HG03439 (cell line): ENCODE measurements around the gene DIO1.

Source experiments
- ATAC-seq: cut with Tn5 transposase; IDR thresholded peaks from one replicate; pipeline ENCODE4 v1.9.1; 2021; ENCODE audit warnings: mild to moderate bottlenecking, moderate library complexity; ENCODE audit not compliant: unreplicated experiment

The DIO1 gene

GRCh38 chr1:53892911-53893310 is 1.1 kb upstream of the DIO1 start:
- no peak for ATAC-seq

GRCh38 chr1:53894644-53895043 is 657 bp downstream of the DIO1 start:
- ATAC-seq, result no peak

- no peak for ATAC-seq
These were observed 1.4 kb downstream of the DIO1 start for GRCh38 chr1:53895421-53895820.

GRCh38 chr1:53896635-53897229 is 2.7 kb downstream of the DIO1 start:
- ATAC-seq, result no peak

- ATAC-seq, result no peak
These were observed 5.2 kb downstream of the DIO1 start for GRCh38 chr1:53899206-53899628.

- no peak for ATAC-seq
These were observed 5.7 kb downstream of the DIO1 start for GRCh38 chr1:53899708-53900107.

GRCh38 chr1:53902235-53903138 is 8.5 kb downstream of the DIO1 start:
- no peak for ATAC-seq

- no peak for ATAC-seq
These were observed 11.5 kb downstream of the DIO1 start for GRCh38 chr1:53905509-53905908.

GRCh38 chr1:53906121-53906520 is 12.1 kb downstream of the DIO1 start:
- ATAC-seq, result no peak

- ATAC-seq, result no peak
These were observed 16.0 kb downstream of the DIO1 start for GRCh38 chr1:53909946-53910345.

GRCh38 chr1:53911442-53911841 is 17.5 kb downstream of the DIO1 start:
- no peak for ATAC-seq

GRCh38 chr1:53913352-53914033 is 19.5 kb downstream of the DIO1 start:
- no peak for ATAC-seq

- no peak for ATAC-seq
These were observed 24.4 kb downstream of the DIO1 start for GRCh38 chr1:53918343-53918742.

GRCh38 chr1:53919675-53920066 is 25.7 kb downstream of the DIO1 start:
- no peak for ATAC-seq

- ATAC-seq, result no peak
These were observed 33.4 kb downstream of the DIO1 start for GRCh38 chr1:53927376-53927881.

- no peak for ATAC-seq
These were observed 35.4 kb downstream of the DIO1 start for GRCh38 chr1:53929246-53929960.

GRCh38 chr1:53930932-53931331 is 36.9 kb downstream of the DIO1 start:
- no peak for ATAC-seq

GRCh38 chr1:53931523-53931922 is 37.5 kb downstream of the DIO1 start:
- ATAC-seq, result no peak

- no peak for ATAC-seq
These were observed 40.3 kb downstream of the DIO1 start for GRCh38 chr1:53934170-53934765.

GRCh38 chr1:53936430-53936829 is 42.4 kb downstream of the DIO1 start:
- ATAC-seq, result no peak
